ENCODE results near the gene PDE4D.

PDE4D gene

DNA sequence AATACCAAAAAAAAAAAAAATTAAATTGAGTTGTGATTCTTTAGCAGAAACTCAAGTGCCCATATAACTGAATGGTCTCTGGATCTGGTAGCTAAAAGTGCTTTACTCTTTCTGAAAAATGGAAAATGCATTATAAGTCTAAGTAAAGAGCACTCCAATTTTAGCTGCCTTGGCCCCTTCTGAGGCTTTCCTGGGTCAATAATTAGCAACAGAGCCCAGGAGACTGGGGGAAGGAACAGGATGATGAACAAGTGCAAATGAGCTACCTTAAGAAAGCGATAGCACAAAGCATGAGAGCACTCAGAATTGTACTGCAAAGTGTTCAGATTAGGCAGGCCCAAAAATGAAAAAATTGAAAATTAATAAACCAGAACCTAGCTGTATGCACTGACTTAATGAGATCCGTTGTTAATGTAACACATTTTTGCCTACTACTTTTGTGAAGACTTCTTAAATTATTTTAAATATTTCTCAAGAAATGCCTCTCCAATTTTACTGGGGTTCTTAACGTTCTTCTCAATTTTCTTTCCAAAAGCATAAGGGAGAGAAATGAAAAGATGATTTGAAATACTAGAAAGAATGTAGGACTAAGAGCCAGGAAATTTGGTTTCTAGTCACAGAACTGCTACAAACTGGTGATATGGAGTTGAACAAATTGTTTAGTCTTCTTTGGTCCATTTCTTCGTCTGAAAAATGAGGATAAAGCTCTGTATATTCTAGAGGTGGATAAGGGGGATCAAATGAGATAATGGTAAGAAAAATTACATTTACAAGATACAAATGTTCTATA lies 566.1 kb downstream of the PDE4D start:
- DNase-seq (ENCODE audit: low read depth in 1 of 2, low spot score in 1 of 2): no peak
- TF ChIP-seq, protein P1, sequence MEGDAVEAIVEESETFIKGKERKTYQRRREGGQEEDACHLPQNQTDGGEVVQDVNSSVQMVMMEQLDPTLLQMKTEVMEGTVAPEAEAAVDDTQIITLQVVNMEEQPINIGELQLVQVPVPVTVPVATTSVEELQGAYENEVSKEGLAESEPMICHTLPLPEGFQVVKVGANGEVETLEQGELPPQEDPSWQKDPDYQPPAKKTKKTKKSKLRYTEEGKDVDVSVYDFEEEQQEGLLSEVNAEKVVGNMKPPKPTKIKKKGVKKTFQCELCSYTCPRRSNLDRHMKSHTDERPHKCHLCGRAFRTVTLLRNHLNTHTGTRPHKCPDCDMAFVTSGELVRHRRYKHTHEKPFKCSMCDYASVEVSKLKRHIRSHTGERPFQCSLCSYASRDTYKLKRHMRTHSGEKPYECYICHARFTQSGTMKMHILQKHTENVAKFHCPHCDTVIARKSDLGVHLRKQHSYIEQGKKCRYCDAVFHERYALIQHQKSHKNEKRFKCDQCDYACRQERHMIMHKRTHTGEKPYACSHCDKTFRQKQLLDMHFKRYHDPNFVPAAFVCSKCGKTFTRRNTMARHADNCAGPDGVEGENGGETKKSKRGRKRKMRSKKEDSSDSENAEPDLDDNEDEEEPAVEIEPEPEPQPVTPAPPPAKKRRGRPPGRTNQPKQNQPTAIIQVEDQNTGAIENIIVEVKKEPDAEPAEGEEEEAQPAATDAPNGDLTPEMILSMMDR (IDR thresholded peaks at IDR 0.05; ENCODE audit: insufficient read depth, low read length): no peak
- TF ChIP-seq GABPA (IDR thresholded peaks at IDR 0.05; ENCODE audit: low read depth) (no peak), POLR2AphosphoS5 (IDR thresholded peaks at IDR 0.05; ENCODE audit: low read depth) (no peak), SPI1 (IDR thresholded peaks at IDR 0.05; ENCODE audit: borderline replicate concordance, low read depth) (no peak)
- TF ChIP-seq, protein P2, sequence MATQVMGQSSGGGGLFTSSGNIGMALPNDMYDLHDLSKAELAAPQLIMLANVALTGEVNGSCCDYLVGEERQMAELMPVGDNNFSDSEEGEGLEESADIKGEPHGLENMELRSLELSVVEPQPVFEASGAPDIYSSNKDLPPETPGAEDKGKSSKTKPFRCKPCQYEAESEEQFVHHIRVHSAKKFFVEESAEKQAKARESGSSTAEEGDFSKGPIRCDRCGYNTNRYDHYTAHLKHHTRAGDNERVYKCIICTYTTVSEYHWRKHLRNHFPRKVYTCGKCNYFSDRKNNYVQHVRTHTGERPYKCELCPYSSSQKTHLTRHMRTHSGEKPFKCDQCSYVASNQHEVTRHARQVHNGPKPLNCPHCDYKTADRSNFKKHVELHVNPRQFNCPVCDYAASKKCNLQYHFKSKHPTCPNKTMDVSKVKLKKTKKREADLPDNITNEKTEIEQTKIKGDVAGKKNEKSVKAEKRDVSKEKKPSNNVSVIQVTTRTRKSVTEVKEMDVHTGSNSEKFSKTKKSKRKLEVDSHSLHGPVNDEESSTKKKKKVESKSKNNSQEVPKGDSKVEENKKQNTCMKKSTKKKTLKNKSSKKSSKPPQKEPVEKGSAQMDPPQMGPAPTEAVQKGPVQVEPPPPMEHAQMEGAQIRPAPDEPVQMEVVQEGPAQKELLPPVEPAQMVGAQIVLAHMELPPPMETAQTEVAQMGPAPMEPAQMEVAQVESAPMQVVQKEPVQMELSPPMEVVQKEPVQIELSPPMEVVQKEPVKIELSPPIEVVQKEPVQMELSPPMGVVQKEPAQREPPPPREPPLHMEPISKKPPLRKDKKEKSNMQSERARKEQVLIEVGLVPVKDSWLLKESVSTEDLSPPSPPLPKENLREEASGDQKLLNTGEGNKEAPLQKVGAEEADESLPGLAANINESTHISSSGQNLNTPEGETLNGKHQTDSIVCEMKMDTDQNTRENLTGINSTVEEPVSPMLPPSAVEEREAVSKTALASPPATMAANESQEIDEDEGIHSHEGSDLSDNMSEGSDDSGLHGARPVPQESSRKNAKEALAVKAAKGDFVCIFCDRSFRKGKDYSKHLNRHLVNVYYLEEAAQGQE (IDR thresholded peaks at IDR 0.05; ENCODE audit: insufficient replicate concordance, low read depth): no peak
- H3K4me3 ChIP-seq (replicated peaks; ENCODE audit: insufficient read depth, low read length): no peak overlapping the region
- H3K27ac ChIP-seq (replicated peaks): no peak overlapping the region
- H3K27me3 ChIP-seq (ENCODE audit: insufficient read depth, poor library complexity, severe bottlenecking): no peaks in the 10 kb centered on the region

DNA sequence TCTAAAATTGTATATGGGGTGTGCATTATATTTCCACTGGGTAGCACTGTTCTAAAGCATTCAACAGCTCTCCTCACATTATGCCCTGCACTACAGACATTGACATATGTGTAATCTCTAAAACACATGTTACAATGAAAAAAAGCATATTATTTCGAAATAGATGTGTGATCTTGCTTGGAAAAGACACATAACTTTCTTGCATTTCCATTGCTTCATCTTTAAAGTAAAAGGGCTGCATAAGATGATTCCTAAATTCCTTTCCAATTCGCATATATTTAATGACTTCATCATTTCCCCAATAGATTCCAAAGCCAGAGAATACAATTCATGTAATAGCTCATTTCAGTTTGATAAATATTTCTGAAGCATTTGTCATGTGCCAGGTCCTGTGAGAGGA lies 566.9 kb downstream of the PDE4D start:
- H3K4me3 ChIP-seq (replicated peaks; ENCODE audit: insufficient read depth, low read length): no peak overlapping the region
- TF ChIP-seq, protein P2 (IDR thresholded peaks at IDR 0.05; ENCODE audit: insufficient replicate concordance, low read depth): no peak
- TF ChIP-seq, protein P1 (IDR thresholded peaks at IDR 0.05; ENCODE audit: insufficient read depth, low read length): no peak
- no peak for TF ChIP-seq POLR2AphosphoS5 (IDR thresholded peaks at IDR 0.05; ENCODE audit: low read depth)
- no peak for TF ChIP-seq SPI1 (IDR thresholded peaks at IDR 0.05; ENCODE audit: borderline replicate concordance, low read depth)
- no peak for TF ChIP-seq GABPA (IDR thresholded peaks at IDR 0.05; ENCODE audit: low read depth)
- DNase-seq (ENCODE audit: low read depth in 1 of 2, low spot score in 1 of 2): no peak
- H3K27ac ChIP-seq (replicated peaks): no peak overlapping the region
- no peaks in the 10 kb centered on the region for H3K27me3 ChIP-seq (ENCODE audit: insufficient read depth, poor library complexity, severe bottlenecking)

DNA sequence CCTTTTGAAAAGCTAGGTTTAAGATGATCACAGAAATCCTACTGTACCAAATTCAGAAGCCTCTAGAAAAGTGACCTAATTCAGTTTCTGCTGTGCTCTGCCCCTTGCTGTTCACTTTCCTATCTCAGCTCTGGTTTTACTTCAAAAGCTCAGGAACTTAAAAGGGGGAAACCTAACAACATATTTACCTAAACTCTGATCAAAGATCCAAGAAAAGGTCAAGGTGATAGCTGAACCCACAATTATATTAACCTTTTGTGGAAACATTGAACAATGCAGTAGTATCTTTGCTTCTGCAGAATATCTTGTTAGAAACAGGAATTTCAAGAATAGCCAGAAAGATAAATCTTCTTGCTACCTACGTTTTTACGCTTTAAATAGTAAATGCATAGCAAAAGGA lies 568.5 kb downstream of the PDE4D start:
- no peaks in the 10 kb centered on the region for H3K27me3 ChIP-seq (ENCODE audit: insufficient read depth, poor library complexity, severe bottlenecking)
- no peak overlapping the region for H3K27ac ChIP-seq (replicated peaks)
- no peak for DNase-seq (ENCODE audit: low read depth in 1 of 2, low spot score in 1 of 2)
- no peak overlapping the region for H3K4me3 ChIP-seq (replicated peaks; ENCODE audit: insufficient read depth, low read length)
- TF ChIP-seq, protein P2 (IDR thresholded peaks at IDR 0.05; ENCODE audit: insufficient replicate concordance, low read depth): no peak
- TF ChIP-seq, protein P1 (IDR thresholded peaks at IDR 0.05; ENCODE audit: insufficient read depth, low read length): no peak
- no peak for TF ChIP-seq POLR2AphosphoS5 (IDR thresholded peaks at IDR 0.05; ENCODE audit: low read depth)
- TF ChIP-seq GABPA (IDR thresholded peaks at IDR 0.05; ENCODE audit: low read depth): no peak
- TF ChIP-seq SPI1 (IDR thresholded peaks at IDR 0.05; ENCODE audit: borderline replicate concordance, low read depth): no peak
